NT2/D1 (cell line): ENCODE results near the gene SLC6A8.

Source experiments
- DNase-seq: peaks from one replicate; pipeline ENCODE4 v3.0.0-alpha.2; 2011; ENCODE audit warnings: low read depth, low spot score
- H3K27me3 ChIP-seq: 2 replicates; pipeline ENCODE4 v1.6.0; 2011; ENCODE audit warnings: mild to moderate bottlenecking; ENCODE audit not compliant: insufficient read length, insufficient read depth
- H3K36me3 ChIP-seq: 2 replicates; pipeline ENCODE4 v1.6.1; 2011; ENCODE audit warnings: mild to moderate bottlenecking, low read length, mixed read lengths; ENCODE audit not compliant: insufficient read depth, insufficient read length
- H3K4me1 ChIP-seq: 2 replicates; pipeline ENCODE4 v1.5.1; 2011; ENCODE audit not compliant: insufficient read depth, insufficient read length
- H3K4me3 ChIP-seq: 2 replicates; pipeline ENCODE4 v1.5.1; 2011; ENCODE audit warnings: low read depth; ENCODE audit not compliant: insufficient read length
- H3K9ac ChIP-seq: 2 replicates; pipeline ENCODE4 v1.6.0; 2011; ENCODE audit warnings: low read depth; ENCODE audit not compliant: insufficient read length
- H3K9me3 ChIP-seq: 2 replicates; pipeline ENCODE4 v1.5.1; 2011; ENCODE audit warnings: mild to moderate bottlenecking, low read length; ENCODE audit not compliant: insufficient read depth
- SUZ12 ChIP-seq: IDR thresholded peaks from 2 replicates; pipeline ENCODE4 v1.6.1; 2011; ENCODE audit not compliant: insufficient read length, insufficient read depth; ENCODE audit errors: extremely low read depth
- YY1 ChIP-seq: IDR thresholded peaks from 2 replicates; pipeline ENCODE4 v1.6.1; 2011; ENCODE audit not compliant: insufficient read length, insufficient read depth
- ZNF274 ChIP-seq: IDR thresholded peaks from 2 replicates; pipeline ENCODE4 v1.6.1; 2011; ENCODE audit warnings: mild to moderate bottlenecking, low read depth, low read length

The SLC6A8 gene

DNA sequence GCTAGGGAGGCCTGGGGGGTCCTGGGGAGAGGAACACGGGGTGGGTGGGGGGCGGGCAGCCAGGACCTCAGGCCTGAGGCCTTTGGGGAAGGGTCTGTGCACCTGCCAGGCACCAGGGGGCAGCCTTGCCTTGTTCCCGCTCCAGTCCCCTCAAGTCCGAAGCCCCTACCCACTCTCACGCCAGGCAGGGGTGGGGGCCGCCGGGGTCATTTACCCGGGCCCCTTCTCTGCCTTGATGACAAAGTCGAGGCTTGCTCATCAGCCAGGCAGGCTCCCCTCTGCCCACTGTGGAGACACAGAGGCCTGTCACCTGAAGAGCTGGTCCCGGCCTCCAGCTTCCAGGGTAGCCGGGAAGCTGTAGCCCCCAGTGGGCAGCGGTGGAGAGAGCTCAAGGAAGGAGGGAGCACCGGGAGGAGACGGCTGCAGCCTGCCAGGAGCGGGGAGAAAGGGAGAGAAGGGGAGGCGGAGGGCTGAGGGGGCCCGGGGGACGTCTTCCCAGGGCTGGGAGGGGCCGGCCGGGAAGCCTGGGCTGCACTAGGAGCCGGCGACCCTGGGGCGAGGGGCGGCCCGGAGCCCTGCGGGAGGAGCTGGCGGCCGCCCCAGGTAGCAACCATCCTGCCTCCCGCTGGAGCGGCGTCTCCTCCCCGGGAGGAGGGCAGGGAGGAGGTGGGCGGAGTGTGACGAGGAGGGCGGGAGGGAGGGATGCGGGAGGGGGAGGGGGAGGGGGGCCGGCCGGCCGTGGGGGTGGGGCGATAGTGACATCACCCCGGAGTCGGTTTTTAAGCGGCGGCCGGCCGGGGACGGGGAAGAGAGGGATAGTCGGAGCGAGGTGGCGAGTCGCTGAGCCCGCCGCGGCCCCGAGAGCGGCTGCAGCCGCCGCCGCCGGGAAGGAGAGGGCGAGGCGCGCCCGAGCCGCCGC is at the start of gene SLC6A8:
Gene SLC6A8 (plus strand): TSS at position 806 of the 919 bp plus-strand sequence. CDS start 649 bp downstream, outside the sequence.
- Histone ChIP-seq H3K9ac (peak within 1 kb of the TSS; percentile 42), H3K4me3 (peak within 1 kb of the TSS; percentile 42), H3K36me3 (peaks cover 12% of the 10 kb centered on the region), H3K27me3 (no peaks in the 10 kb centered on the region), H3K4me1 (peaks cover 3% of the 10 kb centered on the region), H3K9me3 (no peaks in the 10 kb centered on the region)
- no peak for TF ChIP-seq YY1
- no peak for TF ChIP-seq SUZ12
- no peak for TF ChIP-seq ZNF274
- no peak for DNase-seq

DNA sequence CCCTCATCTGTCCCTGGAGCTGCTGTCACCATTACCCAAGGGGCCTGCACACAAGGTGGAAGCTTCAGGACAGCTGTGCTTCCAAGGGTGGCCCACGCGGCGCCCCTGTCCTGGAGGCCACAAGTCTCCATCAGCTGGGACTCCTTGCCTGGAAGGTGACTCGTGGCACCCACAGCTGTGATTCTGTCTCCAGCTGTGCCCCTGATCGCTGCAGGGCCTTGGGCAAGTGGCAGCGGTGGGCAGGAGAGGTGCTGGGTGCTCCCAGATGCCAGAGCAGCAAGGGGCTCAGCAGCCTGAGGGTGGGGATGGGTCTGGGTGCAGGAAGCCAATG is 49.7 kb upstream of the SLC6A8 start:
- Histone ChIP-seq H3K4me3 (no peak overlapping the region), H3K9ac (no peak overlapping the region), H3K4me1 (no peaks in the 10 kb centered on the region), H3K9me3 (no peaks in the 10 kb centered on the region), H3K36me3 (no peaks in the 10 kb centered on the region), H3K27me3 (peaks cover 24% of the 10 kb centered on the region)
- TF ChIP-seq SUZ12 (no peak), ZNF274 (no peak), YY1 (no peak)
- DNase-seq: no peak

DNA sequence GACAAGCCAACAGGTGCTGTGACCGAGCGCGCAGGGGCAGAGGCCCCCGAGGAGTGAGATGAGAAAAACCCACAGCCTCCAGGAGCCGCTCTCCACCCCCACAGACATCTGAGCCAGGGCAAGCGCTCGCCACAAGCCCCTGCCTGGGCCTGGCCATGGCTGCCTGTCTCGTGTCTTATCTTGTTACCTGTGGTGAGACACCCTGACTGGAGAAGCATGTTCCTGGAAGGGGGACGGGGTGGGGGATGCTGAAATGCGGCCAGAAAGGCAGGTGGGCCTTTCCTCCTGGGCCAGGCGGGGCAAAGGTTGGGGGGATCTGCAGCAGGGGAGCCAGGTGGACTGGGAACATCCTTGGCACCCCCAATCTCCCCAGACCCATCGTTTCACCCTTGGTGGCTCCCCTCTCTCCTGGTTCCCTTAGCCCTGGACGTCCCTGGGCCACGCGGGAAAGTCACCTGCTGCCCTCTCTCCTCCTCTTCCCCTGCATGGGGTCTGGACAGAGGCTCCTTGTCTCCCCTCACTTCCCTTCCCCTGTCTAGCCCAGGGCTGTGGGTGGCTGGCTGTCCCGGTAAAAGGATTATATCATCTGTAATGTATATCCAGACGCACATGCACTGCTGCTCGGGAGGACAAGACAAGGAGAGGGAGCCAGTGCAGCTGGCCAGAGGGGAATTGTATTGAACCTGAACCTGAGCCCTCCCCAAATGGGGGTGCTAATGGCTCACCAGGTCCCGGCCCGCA is 49.1 kb upstream of the SLC6A8 start:
- no peaks in the 10 kb centered on the region for H3K9me3 ChIP-seq
- no peaks in the 10 kb centered on the region for H3K36me3 ChIP-seq
- no peak overlapping the region for H3K9ac ChIP-seq
- no peak overlapping the region for H3K4me3 ChIP-seq
- TF ChIP-seq SUZ12 (no peak), ZNF274 (no peak), YY1 (no peak)
- H3K4me1 ChIP-seq: no peaks in the 10 kb centered on the region
- peaks cover 30% of the 10 kb centered on the region for H3K27me3 ChIP-seq
- DNase-seq: no peak

- no peaks in the 10 kb centered on the region for H3K4me1 ChIP-seq
Observed at GRCh38 chrX:153639177-153640044, 48.3 kb upstream of the SLC6A8 start.

GRCh38 chrX:153640045-153640686 is 47.6 kb upstream of the SLC6A8 start:
- peaks cover 43% of the 10 kb centered on the region for H3K27me3 ChIP-seq

More at GRCh38 chrX:153639177-153640044, 48.3 kb upstream of the SLC6A8 start:
- TF ChIP-seq ZNF274: no peak
- no peak for TF ChIP-seq SUZ12
- no peak for TF ChIP-seq YY1
- Histone ChIP-seq H3K9me3 (no peaks in the 10 kb centered on the region), H3K36me3 (no peaks in the 10 kb centered on the region), H3K4me3 (no peak overlapping the region), H3K27me3 (peaks cover 36% of the 10 kb centered on the region), H3K9ac (no peak overlapping the region)
- DNase-seq: no peak

GRCh38 chrX:153640736-153641575 is 46.8 kb upstream of the SLC6A8 start:
- no peak overlapping the region for H3K9ac ChIP-seq
- TF ChIP-seq YY1 (no peak), ZNF274 (no peak), SUZ12 (no peak)
- no peak for DNase-seq
- peaks cover 51% of the 10 kb centered on the region for H3K27me3 ChIP-seq
- H3K4me3 ChIP-seq: no peak overlapping the region
- no peaks in the 10 kb centered on the region for H3K9me3 ChIP-seq
- H3K36me3 ChIP-seq: no peaks in the 10 kb centered on the region
- no peaks in the 10 kb centered on the region for H3K4me1 ChIP-seq

More at GRCh38 chrX:153640045-153640686, 47.6 kb upstream of the SLC6A8 start:
- TF ChIP-seq SUZ12 (no peak), ZNF274 (no peak), YY1 (no peak)
- Histone ChIP-seq H3K9ac (no peak overlapping the region), H3K9me3 (no peaks in the 10 kb centered on the region), H3K36me3 (no peaks in the 10 kb centered on the region), H3K4me1 (no peaks in the 10 kb centered on the region), H3K4me3 (no peak overlapping the region)
- no peak for DNase-seq
